22Rv1 (cell line): ENCODE data around the gene POF1B.

Source experiments
- H3K27ac ChIP-seq: fragments of 450-650 bp; 2 replicates; pipeline ENCODE4 v1.5.1; 2017
- CTCF ChIP-seq: fragments of 450-650 bp; IDR thresholded peaks from 2 replicates; pipeline ENCODE4 v1.5.1; 2017; ENCODE audit warnings: mild to moderate bottlenecking
- ZFX ChIP-seq: fragments of 450-650 bp; IDR thresholded peaks from 2 replicates; pipeline ENCODE4 v1.6.1; 2017; ENCODE audit warnings: antibody characterized with exemption, borderline replicate concordance

POF1B gene

GRCh38 chrX:85379174-85379907 lies at the start of gene POF1B:
POF1B (minus strand) TSS chrX:85379665; CDS start chrX:85379454, 211 bp downstream.
- TF ChIP-seq ZFX (no peak), CTCF (no peak)
- peak within 1 kb of the TSS; percentile 50 for H3K27ac ChIP-seq

- TF ChIP-seq CTCF (no peak), ZFX (no peak)
- H3K27ac ChIP-seq, result no peak overlapping the region
These were observed 49.6 kb upstream of the POF1B start for GRCh38 chrX:85429066-85429465.

- TF ChIP-seq ZFX (no peak), CTCF (no peak)
- H3K27ac ChIP-seq, result no peak overlapping the region
These were observed 39.8 kb upstream of the POF1B start for GRCh38 chrX:85419293-85419692.

- TF ChIP-seq ZFX (no peak), CTCF (no peak)
- no peak overlapping the region for H3K27ac ChIP-seq
These were observed 12.4 kb upstream of the POF1B start for GRCh38 chrX:85391878-85392238.

GRCh38 chrX:85391185-85391877 lies 11.9 kb upstream of the POF1B start:
- TF ChIP-seq ZFX (no peak), CTCF (no peak)
- H3K27ac ChIP-seq, result no peak overlapping the region

GRCh38 chrX:85381602-85382001 lies 2.1 kb upstream of the POF1B start:
- no peak overlapping the region for H3K27ac ChIP-seq
- TF ChIP-seq CTCF, result no peak
- TF ChIP-seq ZFX, result no peak

GRCh38 chrX:85378461-85378860 lies 1.0 kb downstream of the POF1B start:
- no peak overlapping the region for H3K27ac ChIP-seq
- TF ChIP-seq CTCF (no peak), ZFX (no peak)
